ENCODE data around the gene PIGR. TPM values are rescaled to one million over a fixed set of nuclear protein-coding genes. Genes with fewer than 3 reads are reported as not detected.

PIGR gene
- total and polyA plus RNA-seq, 12 donors: under 0.01 to 3.4 (median 0.55) TPM; not detected in 2

DNA sequence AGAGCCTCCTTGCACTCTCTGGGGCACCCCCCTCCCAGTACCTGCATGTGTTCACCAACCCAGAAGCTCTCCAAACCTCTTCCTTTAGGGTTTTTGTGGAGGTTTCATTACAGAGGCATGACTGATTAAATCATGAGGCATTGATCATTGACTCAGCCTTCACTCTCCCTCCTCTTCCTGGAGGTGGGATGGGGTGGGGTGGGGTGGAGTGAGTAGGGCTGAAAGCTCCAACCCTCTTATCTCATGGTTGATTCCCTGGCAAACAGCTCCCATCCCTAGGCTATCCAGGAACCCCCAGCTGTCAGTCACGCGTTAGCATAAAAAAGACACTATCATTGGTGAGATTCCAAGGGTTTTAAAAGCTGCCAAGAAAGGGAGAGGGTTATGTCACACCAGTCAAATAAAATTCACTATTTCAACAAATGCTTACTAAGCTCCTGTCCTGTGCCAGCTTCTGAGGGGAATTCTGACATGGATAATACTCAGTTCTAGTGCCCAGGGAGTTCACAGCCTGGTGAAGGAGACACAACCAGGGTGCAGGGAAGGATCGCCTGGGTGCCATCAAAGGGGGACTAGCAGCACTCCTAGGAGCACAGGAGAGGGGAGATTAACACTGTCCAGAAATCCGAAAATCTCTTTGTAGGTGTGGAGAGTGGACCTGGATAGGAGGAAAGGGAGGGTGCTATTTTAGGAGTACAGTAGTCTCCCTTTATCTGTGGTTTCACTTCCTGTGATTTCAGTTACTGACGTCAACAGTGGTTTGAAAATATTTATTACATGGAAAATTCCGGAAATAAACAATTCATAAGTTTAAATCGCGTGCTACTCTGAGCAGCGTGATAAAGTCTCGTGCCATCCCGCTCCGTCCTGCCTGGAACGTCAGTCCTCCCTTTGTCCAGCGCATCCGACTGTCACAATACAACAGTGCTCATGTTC, 55.9 kb downstream of the PIGR start:
- WGBS, 4 donors: 49 to 58% (median 52%) methylated on average over 15 of the region's 15 CpGs
- Histone ChIP-seq H3K9me3 (replicated peaks in 1 of 3) (no peaks in the 10 kb centered on the region), H3K36me3 (replicated peaks in 1 of 2) (no peaks in the 10 kb centered on the region), H3K4me1 (replicated peaks in 1 of 2) (peaks cover 0 to 5% of the 10 kb centered on the region in 2 donors), H3K4me3 (peak overlapping the region in 1 of 4 donors; percentile 10), H3K27ac (peak overlapping the region in 1 of 5 donors; percentile 78), H3K27me3 (peaks cover 12% of the 10 kb centered on the region)
- peak in 6 of 7 donors; percentile 35 to 67 (median 48) for DNase-seq
- TF ChIP-seq, protein P1, sequence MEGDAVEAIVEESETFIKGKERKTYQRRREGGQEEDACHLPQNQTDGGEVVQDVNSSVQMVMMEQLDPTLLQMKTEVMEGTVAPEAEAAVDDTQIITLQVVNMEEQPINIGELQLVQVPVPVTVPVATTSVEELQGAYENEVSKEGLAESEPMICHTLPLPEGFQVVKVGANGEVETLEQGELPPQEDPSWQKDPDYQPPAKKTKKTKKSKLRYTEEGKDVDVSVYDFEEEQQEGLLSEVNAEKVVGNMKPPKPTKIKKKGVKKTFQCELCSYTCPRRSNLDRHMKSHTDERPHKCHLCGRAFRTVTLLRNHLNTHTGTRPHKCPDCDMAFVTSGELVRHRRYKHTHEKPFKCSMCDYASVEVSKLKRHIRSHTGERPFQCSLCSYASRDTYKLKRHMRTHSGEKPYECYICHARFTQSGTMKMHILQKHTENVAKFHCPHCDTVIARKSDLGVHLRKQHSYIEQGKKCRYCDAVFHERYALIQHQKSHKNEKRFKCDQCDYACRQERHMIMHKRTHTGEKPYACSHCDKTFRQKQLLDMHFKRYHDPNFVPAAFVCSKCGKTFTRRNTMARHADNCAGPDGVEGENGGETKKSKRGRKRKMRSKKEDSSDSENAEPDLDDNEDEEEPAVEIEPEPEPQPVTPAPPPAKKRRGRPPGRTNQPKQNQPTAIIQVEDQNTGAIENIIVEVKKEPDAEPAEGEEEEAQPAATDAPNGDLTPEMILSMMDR (IDR thresholded peaks at IDR 0.05): no peak
- no peak for TF ChIP-seq POLR2A (IDR thresholded peaks at IDR 0.05)
- intact Hi-C loops (cut with DNase I): no loop called here

GRCh38 chr1:206887701-206888100, 58.6 kb downstream of the PIGR start:
- no peak overlapping the region for H3K27ac ChIP-seq
- H3K9me3 ChIP-seq (replicated peaks in 1 of 3): no peaks in the 10 kb centered on the region
- H3K4me1 ChIP-seq (replicated peaks in 1 of 2): peaks cover 0 to 5% of the 10 kb centered on the region in 2 donors
- TF ChIP-seq, protein P1 (IDR thresholded peaks at IDR 0.05): no peak
- TF ChIP-seq POLR2A (IDR thresholded peaks at IDR 0.05): no peak
- peaks cover 12% of the 10 kb centered on the region for H3K27me3 ChIP-seq
- DNase-seq: no peak
- no peak overlapping the region for H3K4me3 ChIP-seq
- 66 to 70% (median 69%) methylated on average over 4 of the region's 4 CpGs for whole genome bisulfite sequencing, 4 donors
- no peaks in the 10 kb centered on the region for H3K36me3 ChIP-seq (replicated peaks in 1 of 2)
- intact Hi-C loops (cut with DNase I): no loop called here

GRCh38 chr1:206886831-206887230, 59.4 kb downstream of the PIGR start:
- Histone ChIP-seq H3K27me3 (peaks cover 7% of the 10 kb centered on the region), H3K4me1 (replicated peaks in 1 of 2) (peaks cover 0 to 5% of the 10 kb centered on the region in 2 donors), H3K36me3 (replicated peaks in 1 of 2) (no peaks in the 10 kb centered on the region), H3K27ac (no peak overlapping the region), H3K4me3 (no peak overlapping the region), H3K9me3 (replicated peaks in 1 of 3) (no peaks in the 10 kb centered on the region)
- TF ChIP-seq, protein P1 (IDR thresholded peaks at IDR 0.05): no peak
- no peak for TF ChIP-seq POLR2A (IDR thresholded peaks at IDR 0.05)
- intact Hi-C loops (cut with DNase I): no loop called here
- 88 to 100% (median 93%) methylated on average over 1 of the region's 1 CpG for WGBS, 4 donors
- no peak for DNase-seq

DNA sequence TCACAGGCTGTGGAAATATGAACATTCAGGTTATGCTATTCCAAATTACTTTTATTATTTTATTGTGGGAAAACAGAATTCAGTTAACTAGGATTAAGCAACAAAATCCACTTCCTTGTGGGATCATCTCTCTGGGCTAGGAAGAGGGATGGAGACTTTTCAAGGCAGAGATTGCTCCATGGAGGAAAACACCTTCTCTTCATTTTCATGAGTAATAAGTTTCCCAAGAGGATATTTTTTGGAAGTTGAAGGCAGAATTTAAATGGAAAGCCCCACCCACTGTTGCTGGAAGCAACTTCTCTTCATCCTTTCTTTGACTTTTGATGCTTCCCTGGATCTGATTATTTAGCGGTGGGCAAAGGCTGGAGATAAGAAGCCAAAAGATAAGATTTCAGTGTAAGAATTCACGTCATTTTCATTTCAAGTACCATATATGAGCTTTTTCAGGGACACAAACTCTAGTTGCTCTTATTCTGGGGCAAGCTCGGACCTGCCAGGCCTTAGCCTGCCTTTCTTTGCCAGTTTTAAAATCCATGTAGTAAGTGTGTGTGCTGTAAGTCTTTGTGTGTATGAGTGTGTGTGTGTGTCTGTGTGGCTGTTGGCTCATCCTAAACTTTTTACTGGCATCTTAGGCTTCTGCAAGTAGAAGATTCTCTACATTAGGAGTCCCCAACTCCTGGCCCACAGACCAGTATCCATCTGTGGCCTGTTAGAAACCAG, 60.8 kb downstream of the PIGR start:
- H3K27me3 ChIP-seq: peaks cover 6% of the 10 kb centered on the region
- intact Hi-C loops (cut with DNase I): loop anchor here in 1 of 2 donors (2.0 kb wide), 1 partner anchor 19 kb away; no protein-coding TSS in a partner anchor
- no peaks in the 10 kb centered on the region for H3K9me3 ChIP-seq (replicated peaks in 1 of 3)
- TF ChIP-seq POLR2A (IDR thresholded peaks at IDR 0.05): no peak
- TF ChIP-seq, protein P1 (IDR thresholded peaks at IDR 0.05): no peak
- no peaks in the 10 kb centered on the region for H3K36me3 ChIP-seq (replicated peaks in 1 of 2)
- H3K27ac ChIP-seq: no peak overlapping the region
- H3K4me3 ChIP-seq: no peak overlapping the region
- DNase-seq: no peak
- H3K4me1 ChIP-seq (replicated peaks in 1 of 2): no peaks in the 10 kb centered on the region
- 74 to 78% (median 75%) methylated on average over 3 of the region's 3 CpGs for WGBS, 4 donors

All from adrenal gland (tissue), 12 donors.